Hepatocyte (in vitro differentiated cells): ENCODE data around the gene ZNF792. TPM values are rescaled to one million over a fixed set of nuclear protein-coding genes. Genes with fewer than 3 reads are reported as not detected.

ENCODE experiments used
- DNase-seq: peaks from one replicate; pipeline ENCODE4 v3.0.0-alpha.2; 2016; ENCODE audit warnings: low spot score
- H2AFZ ChIP-seq: fragments of 200-600 bp; sonication (generic); 2 replicates; pipeline ENCODE4 v1.6.0; 2016; ENCODE audit warnings: antibody characterized with exemption, mild to moderate bottlenecking
- H3K27ac ChIP-seq: fragments of 200-600 bp; sonication (generic); 2 replicates; pipeline ENCODE4 v1.5.1; 2016; ENCODE audit warnings: mild to moderate bottlenecking
- H3K27me3 ChIP-seq: fragments of 200-600 bp; sonication (generic); 2 replicates; pipeline ENCODE4 v1.6.1; 2016
- H3K36me3 ChIP-seq: fragments of 200-600 bp; sonication (generic); replicated peaks from 2 replicates; pipeline ENCODE4 v1.5.1; 2016; ENCODE audit warnings: low read depth; ENCODE audit not compliant: insufficient read depth
- H3K4me1 ChIP-seq: fragments of 200-600 bp; sonication (generic); 2 replicates; pipeline ENCODE4 v1.5.1; 2016; ENCODE audit warnings: mild to moderate bottlenecking, moderate library complexity; ENCODE audit not compliant: insufficient read depth
- H3K4me2 ChIP-seq: fragments of 200-600 bp; sonication (generic); 2 replicates; pipeline ENCODE4 v1.6.0; 2016
- H3K4me3 ChIP-seq: fragments of 200-600 bp; sonication (generic); 2 replicates; pipeline ENCODE4 v1.5.1; 2016; ENCODE audit warnings: mild to moderate bottlenecking
- H3K79me2 ChIP-seq: fragments of 200-600 bp; sonication (generic); 2 replicates; pipeline ENCODE4 v1.6.0; 2017; ENCODE audit warnings: mild to moderate bottlenecking
- H3K9me2 ChIP-seq: fragments of 200-600 bp; sonication (generic); replicated peaks from 2 replicates; pipeline ENCODE4 v1.6.0; 2017; ENCODE audit warnings: mild to moderate bottlenecking; ENCODE audit not compliant: insufficient read depth
- H3K9me3 ChIP-seq: fragments of 200-600 bp; sonication (generic); 2 replicates; pipeline ENCODE4 v1.5.1; 2016; ENCODE audit warnings: low read depth, mild to moderate bottlenecking
- H4K20me1 ChIP-seq: fragments of 200-600 bp; sonication (generic); 2 replicates; pipeline ENCODE4 v1.6.0; 2016; ENCODE audit warnings: mild to moderate bottlenecking; ENCODE audit not compliant: insufficient read depth, poor library complexity, severe bottlenecking
- CTCF ChIP-seq: fragments of 200-600 bp; sonication (generic); IDR thresholded peaks from 2 replicates; pipeline ENCODE4 v1.5.1; 2016; ENCODE audit warnings: antibody characterized with exemption, mild to moderate bottlenecking; ENCODE audit not compliant: poor library complexity
- EZH2 ChIP-seq: fragments of 200-600 bp; sonication (generic); IDR thresholded peaks from 2 replicates; pipeline ENCODE4 v1.6.1; 2016; ENCODE audit warnings: antibody characterized with exemption, mild to moderate bottlenecking, borderline replicate concordance
- EZH2phosphoT487 ChIP-seq: fragments of 200-600 bp; sonication (generic); IDR thresholded peaks from one replicate; pipeline ENCODE4 v1.6.1; 2018; ENCODE audit warnings: antibody characterized with exemption, mild to moderate bottlenecking, low read depth, moderate library complexity; ENCODE audit not compliant: unreplicated experiment, severe bottlenecking
- WGBS: methylation state at CpG from one replicate; pipeline ENCODE4 v1.1.6; 2016; ENCODE audit warnings: low lambda C conversion rate; ENCODE audit errors: missing lambda C conversion rate; 5-methylcytosine and 5-hydroxymethylcytosine counted together
- polyA plus RNA-seq: library from polyadenylated mRNA; unstranded; fragments of >200 nt; fragmentation: Nextera tagmentation; extraction: Ambion mirVana; gene quantifications from 2 replicates; pipeline ENCODE4 v1.2.1, GENCODE V29; 2016
- total RNA-seq: library from RNA; depleted of rRNA; stranded (reverse); fragments of >200 nt; gene quantifications from 2 replicates; pipeline ENCODE4 v1.2.3, GENCODE V29; 2014

The ZNF792 gene
- total and polyA plus RNA-seq, 2 experiments from 2014 or later, result 3.5 to 9.5 TPM

DNA sequence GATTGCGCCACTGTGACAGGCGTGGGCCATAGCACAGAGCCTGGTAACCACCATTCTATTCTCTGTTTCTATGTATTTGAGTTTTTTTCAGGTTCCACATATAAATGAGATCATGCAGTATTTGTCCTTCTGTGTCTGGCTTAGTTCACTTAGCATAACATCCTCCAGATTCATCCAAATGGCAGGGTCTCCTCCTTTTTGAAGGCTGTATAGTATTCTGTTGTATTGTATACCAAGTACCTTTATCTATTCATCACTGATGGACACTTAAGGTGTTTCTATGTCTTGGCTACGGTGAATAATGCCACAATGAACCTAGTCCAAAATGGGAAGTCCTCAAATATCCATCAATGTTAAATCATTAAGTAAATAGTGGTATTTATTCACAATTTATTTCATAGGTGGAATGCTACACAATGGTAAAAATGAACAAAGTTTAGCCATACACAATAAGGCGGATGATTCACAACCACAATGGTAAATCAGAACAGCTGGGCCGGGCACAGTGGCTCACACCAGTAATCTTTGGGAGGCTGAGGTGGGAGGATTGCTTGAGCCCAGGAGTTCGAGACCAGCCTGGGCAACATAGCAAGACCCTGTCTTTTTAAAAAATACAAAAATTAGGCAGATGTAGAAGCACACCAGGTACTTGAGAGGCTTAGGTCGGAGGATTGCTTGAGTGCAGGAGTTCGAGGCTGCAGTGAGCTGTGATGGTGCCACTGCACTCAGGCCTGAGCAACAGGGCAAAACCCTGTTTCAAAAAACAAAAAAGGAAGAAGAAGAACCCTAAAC lies 27.7 kb upstream of the ZNF792 start:
- H3K9me2 ChIP-seq, result no peaks in the 10 kb centered on the region
- no peak overlapping the region for H2AFZ ChIP-seq
- no peaks in the 10 kb centered on the region for H3K36me3 ChIP-seq
- H3K27ac ChIP-seq, result no peak overlapping the region
- WGBS, result 90% methylated on average over 8 of the region's 8 CpGs
- no peaks in the 10 kb centered on the region for H3K79me2 ChIP-seq
- DNase-seq, result no peak
- H3K27me3 ChIP-seq, result no peaks in the 10 kb centered on the region
- H3K4me2 ChIP-seq, result no peak overlapping the region
- H4K20me1 ChIP-seq, result no peaks in the 10 kb centered on the region
- peaks cover 13% of the 10 kb centered on the region for H3K4me1 ChIP-seq
- no peak for TF ChIP-seq EZH2
- no peak for TF ChIP-seq CTCF
- TF ChIP-seq EZH2phosphoT487, result no peak
- H3K4me3 ChIP-seq, result no peak overlapping the region
- no peaks in the 10 kb centered on the region for H3K9me3 ChIP-seq

- DNase-seq, result no peak
- Histone ChIP-seq H3K4me1 (peaks cover 11% of the 10 kb centered on the region), H3K9me2 (no peaks in the 10 kb centered on the region), H3K27me3 (no peaks in the 10 kb centered on the region), H3K4me2 (no peak overlapping the region), H3K79me2 (no peaks in the 10 kb centered on the region), H2AFZ (no peak overlapping the region), H3K9me3 (no peaks in the 10 kb centered on the region), H3K36me3 (no peaks in the 10 kb centered on the region), H3K4me3 (no peak overlapping the region), H3K27ac (no peak overlapping the region), H4K20me1 (no peaks in the 10 kb centered on the region)
- WGBS, result 94% methylated on average over 13 of the region's 13 CpGs
- no peak for TF ChIP-seq EZH2
- no peak for TF ChIP-seq EZH2phosphoT487
- TF ChIP-seq CTCF, result no peak
These were observed 26.7 kb upstream of the ZNF792 start for GRCh38 chr19:34990578-34991192.

- Histone ChIP-seq H3K4me2 (no peak overlapping the region), H3K36me3 (no peaks in the 10 kb centered on the region), H3K27me3 (no peaks in the 10 kb centered on the region), H2AFZ (no peak overlapping the region), H3K79me2 (no peaks in the 10 kb centered on the region), H4K20me1 (no peaks in the 10 kb centered on the region), H3K4me1 (no peaks in the 10 kb centered on the region), H3K4me3 (no peak overlapping the region), H3K9me2 (no peaks in the 10 kb centered on the region), H3K9me3 (no peaks in the 10 kb centered on the region), H3K27ac (no peak overlapping the region)
- TF ChIP-seq EZH2, result no peak
- no peak for TF ChIP-seq CTCF
- no peak for TF ChIP-seq EZH2phosphoT487
- 89% methylated on average over 6 of the region's 6 CpGs for WGBS
- no peak for DNase-seq
These were observed 25.3 kb upstream of the ZNF792 start for GRCh38 chr19:34989298-34989697.
